ENCODE measurements around the gene CBLIF.
"Not testable (repeated sequence)": the region's sequence is repeated elsewhere in the genome, so short reads cannot be mapped to it uniquely, and the experiment has no call there.

CBLIF gene

GRCh38 chr11:59845399-59845798 lies at the start of gene CBLIF:
Gene CBLIF (minus strand): TSS chr11:59845499. CDS start chr11:59845453, 46 bp downstream.
- no peak for DNase-seq

- DNase-seq = no peak
Observed at GRCh38 chr11:59894616-59895015, 49.3 kb upstream of the CBLIF start.

GRCh38 chr11:59891781-59892181 lies 46.5 kb upstream of the CBLIF start:
- DNase-seq = no peak

- DNase-seq = not testable (repeated sequence)
Observed at GRCh38 chr11:59887156-59887555, 41.9 kb upstream of the CBLIF start.

GRCh38 chr11:59883597-59883996 lies 38.3 kb upstream of the CBLIF start:
- DNase-seq = no peak

GRCh38 chr11:59879567-59879966 lies 34.3 kb upstream of the CBLIF start:
- DNase-seq = no peak

- DNase-seq = no peak
Observed at GRCh38 chr11:59878575-59878974, 33.3 kb upstream of the CBLIF start, which contains the start of gene OOSP3. Gene OOSP3 (plus strand): TSS chr11:59878782. CDS start chr11:59878809, 27 bp downstream.

- DNase-seq = no peak
Observed at GRCh38 chr11:59877784-59878183, 32.5 kb upstream of the CBLIF start.

GRCh38 chr11:59877325-59877724 lies 32.0 kb upstream of the CBLIF start:
- DNase-seq = no peak

- no peak for DNase-seq
Observed at GRCh38 chr11:59875856-59876519, 30.7 kb upstream of the CBLIF start.

GRCh38 chr11:59872076-59872475 lies 26.8 kb upstream of the CBLIF start:
- DNase-seq = no peak

- no peak for DNase-seq
Observed at GRCh38 chr11:59867946-59868345, 22.6 kb upstream of the CBLIF start.

GRCh38 chr11:59866836-59867235 lies 21.5 kb upstream of the CBLIF start:
- no peak for DNase-seq

GRCh38 chr11:59866397-59866796 lies 21.1 kb upstream of the CBLIF start, which contains the start of gene TCN1:
Gene TCN1 (minus strand): TSS chr11:59866487. CDS start chr11:59866470, 17 bp downstream.
- no peak for DNase-seq

- no peak for DNase-seq
Observed at GRCh38 chr11:59865031-59865430, 19.7 kb upstream of the CBLIF start.

- DNase-seq = no peak
Observed at GRCh38 chr11:59862252-59862651, 17.0 kb upstream of the CBLIF start.

- DNase-seq = no peak
Observed at GRCh38 chr11:59859673-59860072, 14.4 kb upstream of the CBLIF start.

GRCh38 chr11:59857439-59858434 lies 12.4 kb upstream of the CBLIF start:
- DNase-seq = peak; percentile 3

GRCh38 chr11:59854871-59855270 lies 9.6 kb upstream of the CBLIF start:
- DNase-seq = no peak

- DNase-seq = not testable (repeated sequence)
Observed at GRCh38 chr11:59851416-59851815, 6.1 kb upstream of the CBLIF start.

GRCh38 chr11:59849551-59849950 lies 4.3 kb upstream of the CBLIF start:
- not testable (repeated sequence) for DNase-seq

GRCh38 chr11:59849129-59849528 lies 3.8 kb upstream of the CBLIF start:
- no peak for DNase-seq

- not testable (repeated sequence) for DNase-seq
Observed at GRCh38 chr11:59848439-59848838, 3.1 kb upstream of the CBLIF start.

- DNase-seq = no peak
Observed at GRCh38 chr11:59847626-59848025, 2.3 kb upstream of the CBLIF start.
